Astrocyte (in vitro differentiated cells and primary cell): ENCODE data around the gene ANKRD11. TPM values are rescaled to one million over a fixed set of nuclear protein-coding genes. Genes with fewer than 3 reads are reported as not detected.

Experiments
- DNase-seq: peaks from one replicate; pipeline ENCODE4 v3.0.0-alpha.2; 2010; ENCODE audit warnings: low read depth
- FAIRE-seq: peaks from 2 replicates; lab custom pipeline; 2011; peaks lifted over from hg19 to GRCh38; lab: Jason Lieb, UNC
- H2AFZ ChIP-seq: 2 replicates; pipeline ENCODE4 v1.6.0; 2012; ENCODE audit warnings: low read depth, low read length, inconsistent platforms
- H3K27ac ChIP-seq: 2 replicates; pipeline ENCODE4 v1.5.1; 2011; ENCODE audit warnings: low read depth, low read length, inconsistent platforms
- H3K27me3 ChIP-seq: 2 replicates; pipeline ENCODE4 v1.6.0; 2011; ENCODE audit warnings: low read length, inconsistent platforms; ENCODE audit not compliant: insufficient read depth
- H3K36me3 ChIP-seq: 2 replicates; pipeline ENCODE4 v1.5.1; 2011; ENCODE audit warnings: low read length, inconsistent platforms; ENCODE audit not compliant: insufficient read depth
- H3K4me1 ChIP-seq: 2 replicates; pipeline ENCODE4 v1.5.1; 2011; ENCODE audit warnings: low read length, inconsistent platforms; ENCODE audit not compliant: insufficient read depth
- H3K4me2 ChIP-seq: 2 replicates; pipeline ENCODE4 v1.6.0; 2012; ENCODE audit warnings: low read length, inconsistent platforms
- H3K4me3 ChIP-seq: 2 replicates; pipeline ENCODE4 v1.5.1; 2011; ENCODE audit warnings: low read depth, mild to moderate bottlenecking, low read length, inconsistent platforms; ENCODE audit not compliant: insufficient read depth
- H3K79me2 ChIP-seq: 2 replicates; pipeline ENCODE4 v1.6.0; 2012; ENCODE audit warnings: mild to moderate bottlenecking, low read length, inconsistent platforms; ENCODE audit not compliant: insufficient read depth
- H3K9ac ChIP-seq: 2 replicates; pipeline ENCODE4 v1.6.0; 2012; ENCODE audit warnings: mild to moderate bottlenecking, low read length, inconsistent platforms
- H3K9me3 ChIP-seq: 2 replicates; pipeline ENCODE4 v1.5.1; 2012; ENCODE audit warnings: low read depth, mild to moderate bottlenecking, low read length, inconsistent platforms; ENCODE audit not compliant: insufficient read depth
- H4K20me1 ChIP-seq: 2 replicates; pipeline ENCODE4 v1.6.0; 2012; ENCODE audit warnings: low read length, inconsistent platforms; ENCODE audit not compliant: insufficient read depth
- H3K27ac Mint-ChIP-seq: one replicate; pipeline ENCODE4 v1.8.0; 2021; ENCODE audit warnings: mild to moderate bottlenecking, mixed read lengths; ENCODE audit not compliant: unreplicated experiment
- H3K27me3 Mint-ChIP-seq: one replicate; pipeline ENCODE4 v1.8.0; 2021; ENCODE audit warnings: low read depth, mixed read lengths; ENCODE audit not compliant: unreplicated experiment
- H3K36me3 Mint-ChIP-seq: one replicate; pipeline ENCODE4 v1.8.0; 2021; ENCODE audit warnings: low read depth, mixed read lengths; ENCODE audit not compliant: unreplicated experiment
- H3K4me1 Mint-ChIP-seq: one replicate; pipeline ENCODE4 v1.8.0; 2021; ENCODE audit warnings: low read depth, mixed read lengths; ENCODE audit not compliant: unreplicated experiment
- H3K4me3 Mint-ChIP-seq: one replicate; pipeline ENCODE4 v1.8.0; 2021; ENCODE audit warnings: mild to moderate bottlenecking, moderate library complexity, mixed read lengths; ENCODE audit not compliant: unreplicated experiment
- H3K9me3 Mint-ChIP-seq: one replicate; pipeline ENCODE4 v1.8.0; 2021; ENCODE audit warnings: mild to moderate bottlenecking, mixed read lengths; ENCODE audit not compliant: unreplicated experiment
- EZH2 ChIP-seq: IDR thresholded peaks from 2 replicates; pipeline ENCODE4 v1.6.1; 2012; ENCODE audit warnings: mild to moderate bottlenecking, low read length, inconsistent platforms; ENCODE audit not compliant: insufficient read depth
- total RNA-seq: library from RNA; stranded (reverse); gene quantifications from 2 replicates; pipeline ENCODE4 v1.2.1, GENCODE V29; 2021
- TF ChIP-seq, protein P1 (sequence below): IDR thresholded peaks from 2 replicates; pipeline ENCODE4 v1.5.1; 2011; ENCODE audit warnings: low read depth, mild to moderate bottlenecking, inconsistent platforms, low read length, moderate library complexity; ENCODE audit not compliant: insufficient read depth

ANKRD11 gene
- total RNA-seq, 1 donor from 2014 or later = 213 TPM

DNA sequence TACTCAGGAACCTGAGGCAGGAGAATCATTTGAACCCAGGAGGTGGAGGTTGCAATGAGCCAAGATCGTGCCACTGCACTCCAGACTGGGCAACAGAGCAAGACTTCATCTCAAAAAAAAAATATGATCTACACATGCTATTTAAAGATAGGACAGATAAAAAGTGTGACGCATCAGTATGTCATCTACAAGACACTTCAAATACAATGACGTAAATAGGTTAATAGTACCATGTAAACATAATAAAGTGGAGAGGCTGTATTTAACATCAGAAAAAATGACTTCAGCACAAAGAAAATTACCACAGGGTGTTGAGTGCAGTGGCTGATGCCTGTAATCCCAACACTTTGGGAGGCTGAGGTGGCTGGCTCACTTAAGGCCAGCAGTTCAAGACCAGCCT is 252.6 kb downstream of the ANKRD11 start:
- H2AFZ ChIP-seq = no peak overlapping the region
- FAIRE-seq = no peak

DNA sequence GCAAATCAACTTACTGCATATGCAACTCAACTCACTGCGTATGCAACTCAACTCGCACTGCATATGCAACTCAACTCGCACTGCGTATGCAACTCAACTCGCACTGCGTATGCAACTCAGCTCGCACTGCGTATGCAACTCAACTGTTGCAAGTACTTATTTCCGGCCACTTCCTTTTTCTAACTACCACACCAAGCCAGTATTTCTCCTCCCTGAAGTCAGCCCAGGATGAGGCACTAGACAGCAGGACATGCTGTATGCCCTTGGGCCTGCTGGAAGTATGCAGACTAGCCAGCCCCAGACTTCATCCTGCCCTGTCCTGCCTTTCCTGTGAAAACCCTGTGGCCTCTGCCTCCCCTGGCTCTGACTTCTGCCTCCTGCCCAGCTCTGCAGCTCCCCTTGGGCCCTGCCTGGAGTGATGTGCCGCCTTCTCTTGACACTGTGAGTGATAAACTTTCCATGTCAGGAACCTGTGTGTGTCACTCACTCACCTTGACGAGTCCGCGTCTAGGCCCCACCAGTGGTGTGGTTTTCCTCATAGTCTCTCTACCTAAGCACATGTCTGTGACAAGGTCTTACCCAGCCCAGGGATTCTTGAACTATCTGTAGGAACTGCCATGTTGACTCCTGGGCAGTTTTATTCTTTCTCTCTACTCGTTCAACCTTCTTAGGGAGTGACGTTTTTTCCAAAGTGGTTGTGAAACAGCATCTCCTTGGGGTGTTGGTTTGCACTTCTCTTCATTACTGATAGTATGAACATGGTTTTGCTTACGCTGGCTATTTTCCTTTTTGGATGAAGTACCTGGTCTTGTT is 256.5 kb downstream of the ANKRD11 start:
- H3K27me3 ChIP-seq = no peaks in the 10 kb centered on the region
- Mint-ChIP-seq H3K4me1 (no peaks in the 10 kb centered on the region), H3K27me3 (no peaks in the 10 kb centered on the region), H3K36me3 (peaks cover 61% of the 10 kb centered on the region), H3K4me3 (no peak overlapping the region), H3K27ac (no peak overlapping the region), H3K9me3 (peaks cover 19% of the 10 kb centered on the region)
- peaks cover 28% of the 10 kb centered on the region for H3K36me3 ChIP-seq
- H3K4me2 ChIP-seq = no peak overlapping the region
- TF ChIP-seq EZH2 = no peak
- TF ChIP-seq, protein P1, sequence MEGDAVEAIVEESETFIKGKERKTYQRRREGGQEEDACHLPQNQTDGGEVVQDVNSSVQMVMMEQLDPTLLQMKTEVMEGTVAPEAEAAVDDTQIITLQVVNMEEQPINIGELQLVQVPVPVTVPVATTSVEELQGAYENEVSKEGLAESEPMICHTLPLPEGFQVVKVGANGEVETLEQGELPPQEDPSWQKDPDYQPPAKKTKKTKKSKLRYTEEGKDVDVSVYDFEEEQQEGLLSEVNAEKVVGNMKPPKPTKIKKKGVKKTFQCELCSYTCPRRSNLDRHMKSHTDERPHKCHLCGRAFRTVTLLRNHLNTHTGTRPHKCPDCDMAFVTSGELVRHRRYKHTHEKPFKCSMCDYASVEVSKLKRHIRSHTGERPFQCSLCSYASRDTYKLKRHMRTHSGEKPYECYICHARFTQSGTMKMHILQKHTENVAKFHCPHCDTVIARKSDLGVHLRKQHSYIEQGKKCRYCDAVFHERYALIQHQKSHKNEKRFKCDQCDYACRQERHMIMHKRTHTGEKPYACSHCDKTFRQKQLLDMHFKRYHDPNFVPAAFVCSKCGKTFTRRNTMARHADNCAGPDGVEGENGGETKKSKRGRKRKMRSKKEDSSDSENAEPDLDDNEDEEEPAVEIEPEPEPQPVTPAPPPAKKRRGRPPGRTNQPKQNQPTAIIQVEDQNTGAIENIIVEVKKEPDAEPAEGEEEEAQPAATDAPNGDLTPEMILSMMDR = no peak
- H3K4me3 ChIP-seq = no peak overlapping the region
- FAIRE-seq = no peak
- H3K9me3 ChIP-seq = peaks cover 52% of the 10 kb centered on the region
- no peak overlapping the region for H3K27ac ChIP-seq
- peaks cover 10% of the 10 kb centered on the region for H4K20me1 ChIP-seq
- no peak overlapping the region for H3K9ac ChIP-seq
- DNase-seq = no peak
- H3K4me1 ChIP-seq = no peaks in the 10 kb centered on the region
- no peak overlapping the region for H2AFZ ChIP-seq
- H3K79me2 ChIP-seq = peaks cover 26% of the 10 kb centered on the region

More for the DNA sequence above, 252.6 kb downstream of the ANKRD11 start:
- H3K4me2 ChIP-seq = no peak overlapping the region
- no peak for DNase-seq
- H3K9ac ChIP-seq = no peak overlapping the region
- no peak overlapping the region for H3K4me3 ChIP-seq
- Mint-ChIP-seq H3K27me3 (no peaks in the 10 kb centered on the region), H3K36me3 (peaks cover 27% of the 10 kb centered on the region), H3K4me1 (no peaks in the 10 kb centered on the region), H3K9me3 (peaks cover 3% of the 10 kb centered on the region), H3K4me3 (no peak overlapping the region), H3K27ac (no peak overlapping the region)
- peaks cover 15% of the 10 kb centered on the region for H3K9me3 ChIP-seq
- peaks cover 8% of the 10 kb centered on the region for H3K79me2 ChIP-seq
- no peak overlapping the region for H3K27ac ChIP-seq
- no peak for TF ChIP-seq EZH2
- TF ChIP-seq, protein P1 = no peak
- H3K27me3 ChIP-seq = no peaks in the 10 kb centered on the region
- no peaks in the 10 kb centered on the region for H4K20me1 ChIP-seq
- H3K4me1 ChIP-seq = peaks cover 4% of the 10 kb centered on the region
- H3K36me3 ChIP-seq = peaks cover 11% of the 10 kb centered on the region

DNA sequence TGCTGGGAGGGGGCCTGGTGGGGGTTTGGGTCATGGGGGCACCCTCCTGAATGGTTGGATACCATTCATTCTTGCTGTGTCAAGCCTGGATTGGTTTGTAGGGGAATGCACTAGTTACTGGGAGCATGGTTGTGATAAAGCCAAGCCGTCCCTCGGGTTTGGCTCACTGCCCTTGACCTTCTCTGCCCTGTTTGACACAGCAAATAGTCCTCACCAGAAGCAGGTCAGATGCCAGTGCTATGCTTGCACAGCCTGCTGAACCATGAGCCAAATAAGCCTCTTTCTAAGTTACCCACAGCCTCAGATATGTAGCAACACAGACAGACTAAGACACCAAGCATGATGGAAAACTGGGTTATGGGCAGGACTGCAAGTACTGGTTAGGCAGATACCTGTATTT is 258.3 kb downstream of the ANKRD11 start:
- Histone ChIP-seq H3K9me3 (peaks cover 69% of the 10 kb centered on the region), H2AFZ (no peak overlapping the region), H3K27ac (no peak overlapping the region), H4K20me1 (peaks cover 20% of the 10 kb centered on the region), H3K9ac (no peak overlapping the region), H3K27me3 (no peaks in the 10 kb centered on the region), H3K79me2 (peaks cover 37% of the 10 kb centered on the region), H3K36me3 (peaks cover 46% of the 10 kb centered on the region), H3K4me2 (no peak overlapping the region), H3K4me1 (no peaks in the 10 kb centered on the region), H3K4me3 (no peak overlapping the region)
- no peaks in the 10 kb centered on the region for H3K27me3 Mint-ChIP-seq
- FAIRE-seq = no peak
- H3K27ac Mint-ChIP-seq = no peak overlapping the region
- no peak for TF ChIP-seq EZH2
- TF ChIP-seq, protein P1 = no peak
- H3K4me3 Mint-ChIP-seq = no peak overlapping the region
- DNase-seq = no peak
- H3K36me3 Mint-ChIP-seq = peaks cover 79% of the 10 kb centered on the region
- peaks cover 34% of the 10 kb centered on the region for H3K9me3 Mint-ChIP-seq
- no peaks in the 10 kb centered on the region for H3K4me1 Mint-ChIP-seq
